HepG2 (cell line): ENCODE results near the gene SRD5A3. TPM values are rescaled to one million over a fixed set of nuclear protein-coding genes. Genes with fewer than 3 reads are reported as not detected.

Experiments used
- GABPA ChIP-seq, 2 experiments: IDR thresholded peaks; 2 replicates each; pipeline ENCODE4 v1.6.1; 2011 to 2016; ENCODE audit warnings: low read depth in 2 of 2, low read length in 1 of 2, missing biosample characterization in 1 of 2, missing genetic modification characterization in 1 of 2
- HDAC1 ChIP-seq: sonication (generic); formaldehyde crosslinking; IDR thresholded peaks from 2 replicates; pipeline ENCODE4 v1.5.1; 2020; ENCODE audit warnings: mild to moderate bottlenecking, missing genetic modification reagents
- HHEX ChIP-seq: IDR thresholded peaks from 2 replicates; pipeline ENCODE4 v1.6.1; 2016; ENCODE audit warnings: control low read depth
- KAT7 ChIP-seq: IDR thresholded peaks from 2 replicates; pipeline ENCODE4 v1.6.1; 2018; ENCODE audit warnings: borderline replicate concordance, missing compliant biosample characterization
- KDM2A ChIP-seq: sonication (generic); formaldehyde crosslinking; IDR thresholded peaks from 2 replicates; pipeline ENCODE4 v1.4.0; 2020; ENCODE audit warnings: low read depth, missing genetic modification reagents, borderline replicate concordance
- KLF11 ChIP-seq: IDR thresholded peaks from 2 replicates; pipeline ENCODE4 v1.6.1; 2016; ENCODE audit warnings: missing compliant biosample characterization
- MATR3 ChIP-seq: sonication (generic); formaldehyde crosslinking; IDR thresholded peaks from 2 replicates; pipeline ENCODE4 v1.4.0; 2020; ENCODE audit warnings: missing genetic modification reagents
- NFYC ChIP-seq: IDR thresholded peaks from 2 replicates; pipeline ENCODE4 v1.6.1; 2016; ENCODE audit warnings: missing genetic modification reagents, missing compliant biosample characterization
- NKX3-1 ChIP-seq: sonication (generic); formaldehyde crosslinking; IDR thresholded peaks from 2 replicates; pipeline ENCODE4 v1.5.0; 2020; ENCODE audit warnings: missing genetic modification reagents
- PAX8 ChIP-seq: sonication (generic); formaldehyde crosslinking; IDR thresholded peaks from 2 replicates; pipeline ENCODE4 v1.8.0; 2022; ENCODE audit warnings: mild to moderate bottlenecking, missing genetic modification reagents, borderline replicate concordance
- POLR2AphosphoS5 ChIP-seq: IDR thresholded peaks from 2 replicates; pipeline ENCODE4 v1.6.1; 2012; ENCODE audit warnings: low read depth, low read length
- RBM22 ChIP-seq: fragments of 200-400 bp; formaldehyde crosslinking; optimal IDR thresholded peaks from 2 replicates; pipeline ENCODE3; 2017; ENCODE audit warnings: mild to moderate bottlenecking, low read length, moderate library complexity
- RELA ChIP-seq: sonication (generic); formaldehyde crosslinking; IDR thresholded peaks from 2 replicates; pipeline ENCODE4 v1.4.0; 2020; ENCODE audit warnings: missing genetic modification reagents
- RFX1 ChIP-seq: fragments of 450-650 bp; IDR thresholded peaks from 2 replicates; pipeline ENCODE4 v1.6.1; 2017
- SATB2 ChIP-seq: sonication (generic); formaldehyde crosslinking; IDR thresholded peaks from 2 replicates; pipeline ENCODE4 v1.5.0; 2020; ENCODE audit warnings: missing genetic modification reagents
- SNAPC2 ChIP-seq: sonication (generic); formaldehyde crosslinking; IDR thresholded peaks from 2 replicates; pipeline ENCODE4 v1.8.1; 2022; ENCODE audit warnings: mild to moderate bottlenecking, missing genetic modification reagents
- SNAPC5 ChIP-seq: sonication (generic); formaldehyde crosslinking; IDR thresholded peaks from 2 replicates; pipeline ENCODE4 v1.8.1; 2023; ENCODE audit warnings: mild to moderate bottlenecking, missing genetic modification reagents, borderline replicate concordance
- SNRNP70 ChIP-seq: fragments of 200-400 bp; formaldehyde crosslinking; IDR thresholded peaks from 2 replicates; pipeline ENCODE4 v1.6.1; 2017; ENCODE audit warnings: mild to moderate bottlenecking, low read depth, low read length, moderate library complexity
- SRSF9 ChIP-seq: fragments of 200-400 bp; formaldehyde crosslinking; IDR thresholded peaks from 2 replicates; pipeline ENCODE4 v1.6.1; 2018; ENCODE audit warnings: borderline replicate concordance, mild to moderate bottlenecking, low read depth, low read length; ENCODE audit not compliant: insufficient read depth, poor library complexity, severe bottlenecking
- TAF1 ChIP-seq: sonication (generic); formaldehyde crosslinking; IDR thresholded peaks from 2 replicates; pipeline ENCODE4 v1.4.0; 2020; ENCODE audit warnings: missing genetic modification reagents
- TCF7L2 ChIP-seq: IDR thresholded peaks from 2 replicates; pipeline ENCODE4 v1.6.1; 2011; ENCODE audit warnings: mild to moderate bottlenecking, low read depth, low read length, moderate library complexity
- THRA ChIP-seq: sonication (generic); formaldehyde crosslinking; IDR thresholded peaks from 2 replicates; pipeline ENCODE4 v1.4.0; 2020; ENCODE audit warnings: missing genetic modification reagents, borderline replicate concordance
- XRCC5 ChIP-seq: fragments of 200-400 bp; formaldehyde crosslinking; optimal IDR thresholded peaks from 2 replicates; pipeline ENCODE3; 2017; ENCODE audit warnings: mild to moderate bottlenecking, low read length
- ZBTB14 ChIP-seq: sonication (generic); formaldehyde crosslinking; IDR thresholded peaks from 2 replicates; pipeline ENCODE4 v1.4.0; 2020; ENCODE audit warnings: missing genetic modification reagents
- ZNF224 ChIP-seq: sonication (generic); formaldehyde crosslinking; IDR thresholded peaks from 2 replicates; pipeline ENCODE4 v1.5.0; 2020; ENCODE audit warnings: mild to moderate bottlenecking, missing genetic modification reagents
- ZNF549 ChIP-seq: sonication (generic); formaldehyde crosslinking; IDR thresholded peaks from 2 replicates; pipeline ENCODE4 v1.5.0; 2020; ENCODE audit warnings: missing genetic modification reagents
- polyA plus RNA-seq, 8 experiments: library from polyadenylated mRNA; depleted of rRNA in 3 of 8; stranded (reverse) in 7 of 8; unstranded in 1 of 8; fragments of >200 nt; fragmentation: Illumina TruSeq in 4 of 8; extraction: Trizol in 4 of 8; gene quantifications; 2 replicates each; pipeline versions ENCODE4 v1.2.1 to v1.2.3, GENCODE V29; 2011 to 2016; ENCODE audit warnings: low read depth in 4 of 8, missing spikeins in 1 of 8, mixed read lengths in 1 of 8; ENCODE audit not compliant: insufficient read depth in 1 of 8
- total RNA-seq, 5 experiments: library from RNA; depleted of rRNA; stranded (reverse); fragments of >200 nt; fragmentation: Illumina TruSeq; extraction: Trizol; gene quantifications; 2 replicates each; pipeline ENCODE4 v1.2.3, GENCODE V29; 2016; ENCODE audit warnings: low read depth in 1 of 5
- TF ChIP-seq, protein P1 (sequence below): IDR thresholded peaks from 2 replicates; pipeline ENCODE4 v1.6.1; 2016; ENCODE audit warnings: low read depth, borderline replicate concordance
- TF ChIP-seq, protein P2 (sequence below): sonication (generic); formaldehyde crosslinking; IDR thresholded peaks from 2 replicates; pipeline ENCODE4 v1.5.1; 2020; ENCODE audit warnings: missing genetic modification reagents, mild to moderate bottlenecking, borderline replicate concordance

SRD5A3 gene
- total and polyA plus RNA-seq, 2 of the 13 experiments (the other 11 are each of a cell fraction or from before 2014, with no cell fraction given) = 12.4 to 18.4 TPM

GRCh38 chr4:55345980-55346850 lies at the start of gene SRD5A3 (continued):
- no peak for TF ChIP-seq GABPA (IDR thresholded peaks at IDR 0.05; ENCODE audit: low read depth, low read length)
- TF ChIP-seq GABPA (CRISPR knock-in tag; IDR thresholded peaks at IDR 0.05; ENCODE audit: low read depth) = no peak
- peak; percentile 89 for TF ChIP-seq TAF1 (CRISPR knock-in tag)
- no peak; the same call in 1 of the 2 replicates for TF ChIP-seq PAX8 (CRISPR knock-in tag)
- no peak for TF ChIP-seq MATR3 (CRISPR knock-in tag)
- no peak for TF ChIP-seq HHEX (CRISPR knock-in tag)
- TF ChIP-seq XRCC5 = peak; percentile 48
- TF ChIP-seq THRA (CRISPR knock-in tag) = 0 out of 2 replicates have a peak, but pooled peaks have one; percentile 15
- TF ChIP-seq, protein P1, sequence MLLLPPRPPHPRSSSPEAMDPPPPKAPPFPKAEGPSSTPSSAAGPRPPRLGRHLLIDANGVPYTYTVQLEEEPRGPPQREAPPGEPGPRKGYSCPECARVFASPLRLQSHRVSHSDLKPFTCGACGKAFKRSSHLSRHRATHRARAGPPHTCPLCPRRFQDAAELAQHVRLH (CRISPR knock-in tag) = peak; percentile 68; the same call in 1 of the 2 replicates
- TF ChIP-seq ZNF224 = 0 out of 2 replicates have a peak, but pooled peaks have one; percentile 43
- TF ChIP-seq RBM22 = no peak
- no peak for TF ChIP-seq NFYC (CRISPR knock-in tag)
- peak; percentile 52; the same call in 1 of the 2 replicates for TF ChIP-seq HDAC1
- TF ChIP-seq POLR2AphosphoS5 = peak; percentile 45
- no peak for TF ChIP-seq RELA
- no peak for TF ChIP-seq SRSF9
- no peak for TF ChIP-seq SATB2
- peak; percentile 87 for TF ChIP-seq ZBTB14 (CRISPR knock-in tag)
- TF ChIP-seq RFX1 = no peak
- TF ChIP-seq SNAPC5 (CRISPR knock-in tag) = peak; percentile 47; the same call in 1 of the 2 replicates
- TF ChIP-seq, protein P2, sequence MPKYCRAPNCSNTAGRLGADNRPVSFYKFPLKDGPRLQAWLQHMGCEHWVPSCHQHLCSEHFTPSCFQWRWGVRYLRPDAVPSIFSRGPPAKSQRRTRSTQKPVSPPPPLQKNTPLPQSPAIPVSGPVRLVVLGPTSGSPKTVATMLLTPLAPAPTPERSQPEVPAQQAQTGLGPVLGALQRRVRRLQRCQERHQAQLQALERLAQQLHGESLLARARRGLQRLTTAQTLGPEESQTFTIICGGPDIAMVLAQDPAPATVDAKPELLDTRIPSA (CRISPR knock-in tag) = peak; percentile 93
- TF ChIP-seq TCF7L2 = no peak
- TF ChIP-seq ZNF549 (CRISPR knock-in tag) = no peak
- no peak for TF ChIP-seq KLF11 (CRISPR knock-in tag)
- TF ChIP-seq SNAPC2 (CRISPR knock-in tag) = no peak; the same call in 1 of the 2 replicates
- TF ChIP-seq KDM2A = peak; percentile 85
- no peak for TF ChIP-seq SNRNP70
- TF ChIP-seq NKX3-1 (CRISPR knock-in tag) = 0 out of 2 replicates have a peak, but pooled peaks have one; percentile 61
- TF ChIP-seq KAT7 (CRISPR knock-in tag) = peak; percentile 95
